ENCODE data around the gene GAS7. TPM values are rescaled to one million over a fixed set of nuclear protein-coding genes. Genes with fewer than 3 reads are reported as not detected.
A peak's percentile ranks its signal among the peaks of the same experiment; 100 is the strongest.

The GAS7 gene
- polyA plus RNA-seq, 1 experiment: 1.4 TPM

GRCh38 chr17:9905078-9905415 lies 293.4 kb downstream of the GAS7 start, which contains the start of gene RCVRN:
Gene RCVRN (minus strand): TSS chr17:9905271. CDS start chr17:9905180, 91 bp downstream.
- POLR2A ChIA-PET: no interaction called here
- CTCF ChIA-PET: interaction anchor here (1.0 to 1.1 kb wide), 2 partner anchors 13 to 15 kb away, joined by 3 read pairs; no protein-coding TSS in a partner anchor
- no peak for DNase-seq (ENCODE audit: low read depth)
- no peaks in the 10 kb centered on the region for H3K27me3 ChIP-seq (ENCODE audit: control insufficient read depth, insufficient read depth, low read length)
- TF ChIP-seq CTCF (IDR thresholded peaks at IDR 0.05; ENCODE audit: insufficient read depth, low read depth, low read length): no peak
- H3K4me3 ChIP-seq (ENCODE audit: low read depth, low read length): no peak within 1 kb of the TSS
- no peaks in the 10 kb centered on the region for H3K36me3 ChIP-seq (ENCODE audit: control insufficient read depth, insufficient read depth, low read length)

DNA sequence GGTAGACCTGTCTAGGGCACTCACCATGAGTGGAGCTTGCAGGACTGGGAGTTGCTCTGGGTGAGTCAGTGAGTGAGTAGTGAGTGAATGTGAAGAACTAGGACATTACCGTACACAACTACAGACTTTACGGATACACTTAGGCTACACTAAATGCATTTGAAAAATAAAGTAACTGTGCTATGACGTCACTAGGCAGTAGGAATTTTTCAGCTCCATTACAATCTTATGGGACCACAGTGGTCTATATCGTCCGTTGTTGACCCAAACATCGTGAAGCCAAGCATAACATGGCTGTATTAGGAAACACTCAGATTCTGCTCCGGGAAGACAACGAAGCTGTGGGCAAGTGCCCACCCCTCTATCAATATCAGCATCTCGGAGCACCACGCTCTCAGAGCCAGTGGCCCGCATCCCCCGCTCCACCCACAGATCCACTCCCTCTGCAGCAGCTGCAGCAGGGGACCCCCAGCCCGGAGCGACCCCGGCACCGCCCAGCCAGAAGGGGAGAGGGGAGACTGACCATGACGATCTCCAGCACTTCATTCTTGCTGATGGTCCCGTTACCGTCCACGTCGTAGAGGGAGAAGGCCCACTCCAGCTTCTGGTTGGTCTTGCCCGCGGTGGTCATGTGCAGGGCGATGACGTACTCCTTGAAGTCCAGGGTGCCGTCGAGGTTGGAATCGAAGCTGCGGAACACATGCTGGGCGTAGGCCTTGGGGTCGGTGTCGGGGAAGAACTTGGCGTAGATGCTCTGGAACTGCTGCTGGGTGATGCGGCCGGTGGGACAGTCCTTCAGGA lies 293.9 kb downstream of the GAS7 start:
- no peak overlapping the region for H3K4me3 ChIP-seq (ENCODE audit: low read depth, low read length)
- no peak for TF ChIP-seq CTCF (IDR thresholded peaks at IDR 0.05; ENCODE audit: insufficient read depth, low read depth, low read length)
- POLR2A ChIA-PET: no interaction called here
- H3K36me3 ChIP-seq (ENCODE audit: control insufficient read depth, insufficient read depth, low read length): no peaks in the 10 kb centered on the region
- CTCF ChIA-PET: interaction anchor here (0.6 to 1.1 kb wide), 3 partner anchors 12 to 782 kb away, joined by 3 to 4 read pairs (median 3); no protein-coding TSS in a partner anchor
- H3K27me3 ChIP-seq (ENCODE audit: control insufficient read depth, insufficient read depth, low read length): no peaks in the 10 kb centered on the region
- no peak for DNase-seq (ENCODE audit: low read depth)

DNA sequence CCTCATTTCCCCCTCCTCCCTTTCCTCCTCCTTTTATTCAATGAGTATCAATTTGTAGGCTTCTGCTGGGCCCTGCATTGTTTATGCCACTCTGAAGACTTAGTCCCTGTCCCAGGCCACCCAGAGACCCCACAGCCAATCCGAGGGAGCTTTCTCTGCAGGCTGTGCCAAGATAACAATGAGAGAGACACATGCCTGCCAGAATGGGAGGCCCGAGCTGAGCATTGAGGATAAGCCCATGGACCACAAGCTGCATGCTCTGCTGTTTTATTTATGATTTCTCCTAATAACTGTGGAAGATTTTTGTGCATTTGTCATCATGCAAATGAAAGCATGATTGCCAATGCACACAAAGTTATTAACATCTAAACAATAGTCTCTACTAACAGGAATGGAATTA lies 296.3 kb downstream of the GAS7 start:
- TF ChIP-seq CTCF (IDR thresholded peaks at IDR 0.05; ENCODE audit: insufficient read depth, low read depth, low read length): no peak
- ChIA-PET CTCF (no interaction called here), POLR2A (no interaction called here)
- H3K36me3 ChIP-seq (ENCODE audit: control insufficient read depth, insufficient read depth, low read length): no peaks in the 10 kb centered on the region
- no peak overlapping the region for H3K4me3 ChIP-seq (ENCODE audit: low read depth, low read length)
- no peak for DNase-seq (ENCODE audit: low read depth)
- H3K27me3 ChIP-seq (ENCODE audit: control insufficient read depth, insufficient read depth, low read length): no peaks in the 10 kb centered on the region

DNA sequence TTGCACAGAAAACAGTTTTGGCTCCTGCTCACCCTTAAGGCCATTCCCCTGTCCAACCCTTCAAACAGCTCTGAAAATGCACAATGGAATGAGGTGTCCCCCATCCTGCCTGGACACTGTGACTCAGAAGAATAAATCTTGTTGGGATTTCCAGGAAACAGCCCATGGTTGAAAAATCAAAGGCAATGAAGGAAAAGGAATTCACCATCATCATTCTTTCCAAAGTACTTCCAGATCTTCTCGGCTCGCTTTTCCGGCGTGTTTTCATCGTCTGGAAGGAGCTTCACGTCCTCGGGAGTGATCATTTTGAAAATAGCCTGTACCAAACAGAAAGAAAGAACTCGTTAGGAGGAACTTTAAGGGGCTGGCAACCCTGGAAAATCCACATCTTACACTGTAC lies 297.6 kb downstream of the GAS7 start:
- no peak overlapping the region for H3K4me3 ChIP-seq (ENCODE audit: low read depth, low read length)
- H3K27me3 ChIP-seq (ENCODE audit: control insufficient read depth, insufficient read depth, low read length): no peaks in the 10 kb centered on the region; the same call in 1 of the 2 replicates
- H3K36me3 ChIP-seq (ENCODE audit: control insufficient read depth, insufficient read depth, low read length): no peaks in the 10 kb centered on the region
- no peak for DNase-seq (ENCODE audit: low read depth)
- POLR2A ChIA-PET: no interaction called here
- CTCF ChIA-PET: interaction anchor here (1.1 to 1.4 kb wide), 4 partner anchors 11 to 28 kb away, joined by 3 to 6 read pairs (median 3); no protein-coding TSS in a partner anchor
- TF ChIP-seq CTCF (IDR thresholded peaks at IDR 0.05; ENCODE audit: insufficient read depth, low read depth, low read length): no peak

GRCh38 chr17:9900044-9900594 lies 298.3 kb downstream of the GAS7 start:
- DNase-seq (ENCODE audit: low read depth): no peak
- Histone ChIP-seq H3K27me3 (ENCODE audit: control insufficient read depth, insufficient read depth, low read length) (no peaks in the 10 kb centered on the region; the same call in 1 of the 2 replicates), H3K4me3 (ENCODE audit: low read depth, low read length) (no peak overlapping the region), H3K36me3 (ENCODE audit: control insufficient read depth, insufficient read depth, low read length) (no peaks in the 10 kb centered on the region)
- TF ChIP-seq CTCF (IDR thresholded peaks at IDR 0.05; ENCODE audit: insufficient read depth, low read depth, low read length): 0 out of 2 replicates have a peak, but pooled peaks have one; percentile 17
- ChIA-PET CTCF (interaction anchor here (0.6 to 1.4 kb wide), 4 partner anchors 18 to 58 kb away, joined by 3 read pairs; no protein-coding TSS in a partner anchor), POLR2A (no interaction called here)
